SU-DHL-6 (cell line): ENCODE measurements around the gene MIB2.

Experiments
- EZH2phosphoT487 ChIP-seq: fragments of 200-600 bp; sonication (generic), shearing (Covaris generic); conservative IDR thresholded peaks from 2 replicates; pipeline ENCODE4 v1.6.1; 2018; ENCODE audit warnings: mild to moderate bottlenecking, antibody characterized with exemption, low read length, moderate library complexity, mixed read lengths
- TF ChIP-seq, protein P1 (sequence below): fragments of 200-600 bp; sonication (generic); IDR thresholded peaks from one replicate; pipeline ENCODE4 v1.5.1; 2017; ENCODE audit warnings: antibody characterized with exemption, mild to moderate bottlenecking, low read length, moderate library complexity; ENCODE audit not compliant: insufficient read depth, poor library complexity, severe bottlenecking

- TF ChIP-seq, protein P1, sequence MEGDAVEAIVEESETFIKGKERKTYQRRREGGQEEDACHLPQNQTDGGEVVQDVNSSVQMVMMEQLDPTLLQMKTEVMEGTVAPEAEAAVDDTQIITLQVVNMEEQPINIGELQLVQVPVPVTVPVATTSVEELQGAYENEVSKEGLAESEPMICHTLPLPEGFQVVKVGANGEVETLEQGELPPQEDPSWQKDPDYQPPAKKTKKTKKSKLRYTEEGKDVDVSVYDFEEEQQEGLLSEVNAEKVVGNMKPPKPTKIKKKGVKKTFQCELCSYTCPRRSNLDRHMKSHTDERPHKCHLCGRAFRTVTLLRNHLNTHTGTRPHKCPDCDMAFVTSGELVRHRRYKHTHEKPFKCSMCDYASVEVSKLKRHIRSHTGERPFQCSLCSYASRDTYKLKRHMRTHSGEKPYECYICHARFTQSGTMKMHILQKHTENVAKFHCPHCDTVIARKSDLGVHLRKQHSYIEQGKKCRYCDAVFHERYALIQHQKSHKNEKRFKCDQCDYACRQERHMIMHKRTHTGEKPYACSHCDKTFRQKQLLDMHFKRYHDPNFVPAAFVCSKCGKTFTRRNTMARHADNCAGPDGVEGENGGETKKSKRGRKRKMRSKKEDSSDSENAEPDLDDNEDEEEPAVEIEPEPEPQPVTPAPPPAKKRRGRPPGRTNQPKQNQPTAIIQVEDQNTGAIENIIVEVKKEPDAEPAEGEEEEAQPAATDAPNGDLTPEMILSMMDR, result no peak
- no peak for TF ChIP-seq EZH2phosphoT487
Measured at GRCh38 chr1:1606232-1606631, 9.1 kb upstream of the MIB2 start.
